GM19467 (cell line): ENCODE data around the gene CHAF1A.
A peak's percentile ranks its signal among the peaks of the same experiment; 100 is the strongest.

Source experiments
- ATAC-seq: cut with Tn5 transposase; IDR thresholded peaks from one replicate; pipeline ENCODE4 v1.9.1; 2021; ENCODE audit warnings: mild to moderate bottlenecking, moderate library complexity; ENCODE audit not compliant: unreplicated experiment

Gene CHAF1A

GRCh38 chr19:4376991-4377781 is 25.3 kb upstream of the CHAF1A start:
- no peak for ATAC-seq

- no peak for ATAC-seq
Measured at GRCh38 chr19:4378886-4379285, 23.6 kb upstream of the CHAF1A start.

GRCh38 chr19:4379383-4380253 is 22.8 kb upstream of the CHAF1A start:
- no peak for ATAC-seq

- ATAC-seq: no peak
Measured at GRCh38 chr19:4380254-4380727, 22.1 kb upstream of the CHAF1A start.

- no peak for ATAC-seq
Measured at GRCh38 chr19:4385291-4386040, 17.0 kb upstream of the CHAF1A start.

GRCh38 chr19:4386041-4386782 is 16.2 kb upstream of the CHAF1A start:
- ATAC-seq: no peak

GRCh38 chr19:4388337-4389063 is 13.9 kb upstream of the CHAF1A start:
- ATAC-seq: no peak

GRCh38 chr19:4389064-4389375 is 13.4 kb upstream of the CHAF1A start:
- no peak for ATAC-seq

- no peak for ATAC-seq
Measured at GRCh38 chr19:4389511-4390016, 12.9 kb upstream of the CHAF1A start.

GRCh38 chr19:4390017-4390566 is 12.3 kb upstream of the CHAF1A start:
- ATAC-seq: no peak

GRCh38 chr19:4390567-4391305 is 11.7 kb upstream of the CHAF1A start:
- ATAC-seq: no peak

- ATAC-seq: no peak
Measured at GRCh38 chr19:4391306-4391693, 11.1 kb upstream of the CHAF1A start.

GRCh38 chr19:4391701-4392483 is 10.5 kb upstream of the CHAF1A start:
- no peak for ATAC-seq

GRCh38 chr19:4393947-4394590 is 8.4 kb upstream of the CHAF1A start:
- no peak for ATAC-seq

GRCh38 chr19:4396949-4397783 is 5.3 kb upstream of the CHAF1A start:
- ATAC-seq: no peak

- ATAC-seq: peak; percentile 6
Measured at GRCh38 chr19:4399812-4400134, 2.7 kb upstream of the CHAF1A start.
